ENCODE data around the gene MALRD1.

The MALRD1 gene

GRCh38 chr10:19577807-19578206 is 529.2 kb downstream of the MALRD1 start:
- DNase-seq (ENCODE audit: low read depth in 3 of 3): no peak

GRCh38 chr10:19578571-19578970 is 530.0 kb downstream of the MALRD1 start:
- no peak for DNase-seq (ENCODE audit: low read depth in 3 of 3)

- DNase-seq (ENCODE audit: low read depth in 3 of 3): no peak
These were observed 531.4 kb downstream of the MALRD1 start for GRCh38 chr10:19579761-19580545.

- no peak for DNase-seq (ENCODE audit: low read depth in 3 of 3)
These were observed 532.1 kb downstream of the MALRD1 start for GRCh38 chr10:19580691-19581090.

- no peak for DNase-seq (ENCODE audit: low read depth in 3 of 3)
These were observed 540.0 kb downstream of the MALRD1 start for GRCh38 chr10:19588608-19589007.

- DNase-seq (ENCODE audit: low read depth in 3 of 3): no peak
These were observed 543.7 kb downstream of the MALRD1 start for GRCh38 chr10:19592276-19592675.

- no peak for DNase-seq (ENCODE audit: low read depth in 3 of 3)
These were observed 546.7 kb downstream of the MALRD1 start for GRCh38 chr10:19595212-19595845.

- DNase-seq (ENCODE audit: low read depth in 3 of 3): no peak
These were observed 557.2 kb downstream of the MALRD1 start for GRCh38 chr10:19605806-19606205.

- no peak for DNase-seq (ENCODE audit: low read depth in 3 of 3)
These were observed 558.4 kb downstream of the MALRD1 start for GRCh38 chr10:19606968-19607367.

GRCh38 chr10:19611775-19612174 is 563.2 kb downstream of the MALRD1 start:
- DNase-seq (ENCODE audit: low read depth in 3 of 3): no peak

- DNase-seq (ENCODE audit: low read depth in 3 of 3): no peak
These were observed 568.4 kb downstream of the MALRD1 start for GRCh38 chr10:19616966-19617365.

- no peak for DNase-seq (ENCODE audit: low read depth in 3 of 3)
These were observed 572.2 kb downstream of the MALRD1 start for GRCh38 chr10:19620811-19621210.

- no peak for DNase-seq (ENCODE audit: low read depth in 3 of 3)
These were observed 574.7 kb downstream of the MALRD1 start for GRCh38 chr10:19623321-19623720.

- no peak for DNase-seq (ENCODE audit: low read depth in 3 of 3)
These were observed 577.6 kb downstream of the MALRD1 start for GRCh38 chr10:19626156-19626555.

- no peak for DNase-seq (ENCODE audit: low read depth in 3 of 3)
These were observed 580.4 kb downstream of the MALRD1 start for GRCh38 chr10:19628767-19629560.

- DNase-seq (ENCODE audit: low read depth in 3 of 3): no peak
These were observed 581.0 kb downstream of the MALRD1 start for GRCh38 chr10:19629567-19629966.

- DNase-seq (ENCODE audit: low read depth in 3 of 3): no peak
These were observed 585.6 kb downstream of the MALRD1 start for GRCh38 chr10:19634163-19634562.

GRCh38 chr10:19638182-19638895 is 589.7 kb downstream of the MALRD1 start:
- no peak for DNase-seq (ENCODE audit: low read depth in 3 of 3)

GRCh38 chr10:19638896-19639233 is 590.3 kb downstream of the MALRD1 start:
- DNase-seq (ENCODE audit: low read depth in 3 of 3): no peak

GRCh38 chr10:19640566-19641263 is 592.1 kb downstream of the MALRD1 start:
- no peak for DNase-seq (ENCODE audit: low read depth in 3 of 3)

- DNase-seq (ENCODE audit: low read depth in 3 of 3): no peak
These were observed 602.9 kb downstream of the MALRD1 start for GRCh38 chr10:19651549-19651948.
